Upper lobe of left lung (tissue), 4 donors: Measurements from ENCODE around the gene ROBO1.

Experiments
- EP300 ChIP-seq, 4 donors: sonication (generic); formaldehyde crosslinking; IDR thresholded peaks; one replicate each; pipeline ENCODE4 v1.5.1; 2017; ENCODE audit warnings: antibody characterized with exemption in 4 of 4, control low read depth in 2 of 4
- POLR2A ChIP-seq, 4 donors: fragments of 450-650 bp; IDR thresholded peaks; one replicate each; pipeline ENCODE4 v1.5.1; 2016 to 2017; ENCODE audit warnings: antibody characterized with exemption in 4 of 4, mild to moderate bottlenecking in 2 of 4
- TF ChIP-seq, protein P1 (sequence below), 6 experiments: fragments of 450-650 bp in 4 of 6; fragments of 200-600 bp in 2 of 6; sonication (generic) in 2 of 6; IDR thresholded peaks; one replicate each; pipeline ENCODE4 v1.5.1; 2016 to 2019; ENCODE audit warnings: antibody characterized with exemption in 6 of 6

GRCh38 chr3:79264892-79265291 is 502.9 kb downstream of the ROBO1 start:
- no peak for TF ChIP-seq POLR2A (IDR thresholded peaks at IDR 0.05)
- TF ChIP-seq EP300 (IDR thresholded peaks at IDR 0.05), result no peak
- TF ChIP-seq, protein P1, sequence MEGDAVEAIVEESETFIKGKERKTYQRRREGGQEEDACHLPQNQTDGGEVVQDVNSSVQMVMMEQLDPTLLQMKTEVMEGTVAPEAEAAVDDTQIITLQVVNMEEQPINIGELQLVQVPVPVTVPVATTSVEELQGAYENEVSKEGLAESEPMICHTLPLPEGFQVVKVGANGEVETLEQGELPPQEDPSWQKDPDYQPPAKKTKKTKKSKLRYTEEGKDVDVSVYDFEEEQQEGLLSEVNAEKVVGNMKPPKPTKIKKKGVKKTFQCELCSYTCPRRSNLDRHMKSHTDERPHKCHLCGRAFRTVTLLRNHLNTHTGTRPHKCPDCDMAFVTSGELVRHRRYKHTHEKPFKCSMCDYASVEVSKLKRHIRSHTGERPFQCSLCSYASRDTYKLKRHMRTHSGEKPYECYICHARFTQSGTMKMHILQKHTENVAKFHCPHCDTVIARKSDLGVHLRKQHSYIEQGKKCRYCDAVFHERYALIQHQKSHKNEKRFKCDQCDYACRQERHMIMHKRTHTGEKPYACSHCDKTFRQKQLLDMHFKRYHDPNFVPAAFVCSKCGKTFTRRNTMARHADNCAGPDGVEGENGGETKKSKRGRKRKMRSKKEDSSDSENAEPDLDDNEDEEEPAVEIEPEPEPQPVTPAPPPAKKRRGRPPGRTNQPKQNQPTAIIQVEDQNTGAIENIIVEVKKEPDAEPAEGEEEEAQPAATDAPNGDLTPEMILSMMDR (IDR thresholded peaks at IDR 0.05), result no peak
